ENCODE results near the gene CYP24A1.

- no peak for TF ChIP-seq POLR2A (IDR thresholded peaks at IDR 0.05)
- no peak for TF ChIP-seq CTCF (IDR thresholded peaks at IDR 0.05)
- TF ChIP-seq EP300 (IDR thresholded peaks at IDR 0.05; ENCODE audit: low read depth): no peak
Observed at GRCh38 chr20:54207053-54207742, 33.4 kb upstream of the CYP24A1 start.
